ENCODE measurements around the gene KDM1A.

DNA sequence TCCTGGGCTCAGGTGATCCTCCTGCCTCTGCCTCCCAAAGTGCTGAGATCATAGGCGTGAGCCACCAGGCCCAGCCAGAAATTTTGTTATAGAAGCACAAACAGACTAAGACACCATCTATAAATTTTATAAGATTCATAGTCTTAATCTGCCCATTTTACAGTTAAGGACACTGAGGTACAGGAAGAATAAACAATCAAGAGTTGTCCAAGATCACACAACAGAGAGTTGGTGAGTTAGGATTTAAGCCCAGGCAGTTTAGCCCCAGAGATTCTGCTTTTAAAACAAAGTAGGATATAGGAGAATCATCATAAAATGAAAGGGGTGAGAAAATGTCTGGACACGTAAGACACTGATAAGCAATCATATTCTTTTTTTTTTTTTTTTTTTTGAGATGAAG, 10.4 kb upstream of the KDM1A start:
- TF ChIP-seq ARNT (IDR thresholded peaks at IDR 0.05): no peak
- TF ChIP-seq HDGF (IDR thresholded peaks at IDR 0.05; ENCODE audit: borderline replicate concordance): no peak
- no peak for TF ChIP-seq SP1 (IDR thresholded peaks at IDR 0.05)
- TF ChIP-seq BHLHE40 (IDR thresholded peaks at IDR 0.05; ENCODE audit: borderline replicate concordance): no peak
- TF ChIP-seq FOXA1 (IDR thresholded peaks at IDR 0.05): no peak
- no peak for TF ChIP-seq FOXM1 (IDR thresholded peaks at IDR 0.05; ENCODE audit: borderline replicate concordance)
- no peak for TF ChIP-seq SUZ12 (IDR thresholded peaks at IDR 0.05)
- no peak for TF ChIP-seq NFRKB (IDR thresholded peaks at IDR 0.05)
